HCT116 (cell line): ENCODE results near the gene NMNAT3.

Experiments
- EZH2 ChIP-seq: fragments of 200-600 bp; sonication (generic); IDR thresholded peaks from 2 replicates; pipeline ENCODE4 v1.6.1; 2017; ENCODE audit warnings: antibody characterized with exemption, mixed run types
- POLR2A ChIP-seq: IDR thresholded peaks from 2 replicates; pipeline ENCODE4 v1.7.0; 2011; ENCODE audit warnings: borderline replicate concordance; ENCODE audit not compliant: insufficient read depth, insufficient read length; ENCODE audit errors: extremely low read depth
- POLR2AphosphoS5 ChIP-seq: IDR thresholded peaks from 2 replicates; pipeline ENCODE4 v1.6.1; 2011; ENCODE audit warnings: mild to moderate bottlenecking, low read depth, low read length, moderate library complexity
- SRF ChIP-seq: IDR thresholded peaks from 2 replicates; pipeline ENCODE4 v1.6.1; 2012; ENCODE audit warnings: low read depth
- TF ChIP-seq, protein P1 (sequence below): IDR thresholded peaks from 2 replicates; pipeline ENCODE4 v1.6.1; 2012
- TF ChIP-seq, protein P2 (sequence below), 3 experiments: fragments of 200-600 bp in 1 of 3; sonication (generic) in 1 of 3; IDR thresholded peaks in 2 of 3; conservative IDR thresholded peaks in 1 of 3; 2 replicates each; pipeline ENCODE4 v1.5.1; 2012 to 2017; ENCODE audit warnings: low read depth in 2 of 3, low read length in 2 of 3, antibody characterized with exemption in 1 of 3, borderline replicate concordance in 1 of 3, control low read depth in 1 of 3, mild to moderate bottlenecking in 1 of 3, mixed read lengths in 1 of 3, mixed run types in 1 of 3, moderate library complexity in 1 of 3; ENCODE audit not compliant: insufficient read depth in 1 of 3
- TF ChIP-seq, protein P3 (sequence below): IDR thresholded peaks from 2 replicates; pipeline ENCODE4 v1.6.1; 2012; ENCODE audit warnings: low read depth

DNA sequence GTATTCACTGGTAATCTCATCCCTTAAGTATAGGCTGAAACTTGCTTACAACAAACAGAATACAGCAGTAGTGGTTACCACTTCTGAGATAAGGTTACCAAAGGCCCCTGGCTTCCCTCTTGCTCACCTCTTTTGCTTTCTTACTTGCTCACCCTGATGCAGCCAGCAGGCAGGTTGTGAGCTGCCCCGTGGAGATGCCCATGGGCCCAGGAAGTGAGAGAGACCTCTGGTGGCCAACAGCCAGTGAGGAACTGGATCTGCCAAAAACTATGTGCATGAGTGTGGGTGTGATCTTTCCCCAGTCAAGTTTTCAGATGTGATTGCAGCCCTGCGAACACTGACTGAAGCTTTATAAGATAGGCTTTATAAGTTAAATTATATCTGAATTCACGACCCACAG lies 48.7 kb downstream of the NMNAT3 start:
- TF ChIP-seq POLR2AphosphoS5: no peak
- TF ChIP-seq EZH2: no peak
- TF ChIP-seq, protein P1, sequence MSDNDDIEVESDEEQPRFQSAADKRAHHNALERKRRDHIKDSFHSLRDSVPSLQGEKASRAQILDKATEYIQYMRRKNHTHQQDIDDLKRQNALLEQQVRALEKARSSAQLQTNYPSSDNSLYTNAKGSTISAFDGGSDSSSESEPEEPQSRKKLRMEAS: no peak
- TF ChIP-seq, protein P2, sequence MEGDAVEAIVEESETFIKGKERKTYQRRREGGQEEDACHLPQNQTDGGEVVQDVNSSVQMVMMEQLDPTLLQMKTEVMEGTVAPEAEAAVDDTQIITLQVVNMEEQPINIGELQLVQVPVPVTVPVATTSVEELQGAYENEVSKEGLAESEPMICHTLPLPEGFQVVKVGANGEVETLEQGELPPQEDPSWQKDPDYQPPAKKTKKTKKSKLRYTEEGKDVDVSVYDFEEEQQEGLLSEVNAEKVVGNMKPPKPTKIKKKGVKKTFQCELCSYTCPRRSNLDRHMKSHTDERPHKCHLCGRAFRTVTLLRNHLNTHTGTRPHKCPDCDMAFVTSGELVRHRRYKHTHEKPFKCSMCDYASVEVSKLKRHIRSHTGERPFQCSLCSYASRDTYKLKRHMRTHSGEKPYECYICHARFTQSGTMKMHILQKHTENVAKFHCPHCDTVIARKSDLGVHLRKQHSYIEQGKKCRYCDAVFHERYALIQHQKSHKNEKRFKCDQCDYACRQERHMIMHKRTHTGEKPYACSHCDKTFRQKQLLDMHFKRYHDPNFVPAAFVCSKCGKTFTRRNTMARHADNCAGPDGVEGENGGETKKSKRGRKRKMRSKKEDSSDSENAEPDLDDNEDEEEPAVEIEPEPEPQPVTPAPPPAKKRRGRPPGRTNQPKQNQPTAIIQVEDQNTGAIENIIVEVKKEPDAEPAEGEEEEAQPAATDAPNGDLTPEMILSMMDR (IDR thresholded peaks at IDR 0.05 in 2 of 3, conservative IDR thresholded peaks at IDR 0.05 in 1 of 3; ENCODE audit: borderline replicate concordance in 1 of 3, insufficient read depth in 1 of 3, low read depth in 2 of 3, low read length in 2 of 3): peak; percentile 46 to 68 (median 64); a peak in 5 of 6 replicates
- no peak for TF ChIP-seq POLR2A
- no peak for TF ChIP-seq SRF
- TF ChIP-seq, protein P3, sequence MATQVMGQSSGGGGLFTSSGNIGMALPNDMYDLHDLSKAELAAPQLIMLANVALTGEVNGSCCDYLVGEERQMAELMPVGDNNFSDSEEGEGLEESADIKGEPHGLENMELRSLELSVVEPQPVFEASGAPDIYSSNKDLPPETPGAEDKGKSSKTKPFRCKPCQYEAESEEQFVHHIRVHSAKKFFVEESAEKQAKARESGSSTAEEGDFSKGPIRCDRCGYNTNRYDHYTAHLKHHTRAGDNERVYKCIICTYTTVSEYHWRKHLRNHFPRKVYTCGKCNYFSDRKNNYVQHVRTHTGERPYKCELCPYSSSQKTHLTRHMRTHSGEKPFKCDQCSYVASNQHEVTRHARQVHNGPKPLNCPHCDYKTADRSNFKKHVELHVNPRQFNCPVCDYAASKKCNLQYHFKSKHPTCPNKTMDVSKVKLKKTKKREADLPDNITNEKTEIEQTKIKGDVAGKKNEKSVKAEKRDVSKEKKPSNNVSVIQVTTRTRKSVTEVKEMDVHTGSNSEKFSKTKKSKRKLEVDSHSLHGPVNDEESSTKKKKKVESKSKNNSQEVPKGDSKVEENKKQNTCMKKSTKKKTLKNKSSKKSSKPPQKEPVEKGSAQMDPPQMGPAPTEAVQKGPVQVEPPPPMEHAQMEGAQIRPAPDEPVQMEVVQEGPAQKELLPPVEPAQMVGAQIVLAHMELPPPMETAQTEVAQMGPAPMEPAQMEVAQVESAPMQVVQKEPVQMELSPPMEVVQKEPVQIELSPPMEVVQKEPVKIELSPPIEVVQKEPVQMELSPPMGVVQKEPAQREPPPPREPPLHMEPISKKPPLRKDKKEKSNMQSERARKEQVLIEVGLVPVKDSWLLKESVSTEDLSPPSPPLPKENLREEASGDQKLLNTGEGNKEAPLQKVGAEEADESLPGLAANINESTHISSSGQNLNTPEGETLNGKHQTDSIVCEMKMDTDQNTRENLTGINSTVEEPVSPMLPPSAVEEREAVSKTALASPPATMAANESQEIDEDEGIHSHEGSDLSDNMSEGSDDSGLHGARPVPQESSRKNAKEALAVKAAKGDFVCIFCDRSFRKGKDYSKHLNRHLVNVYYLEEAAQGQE: no peak
